GM10847 (cell line): Measurements from ENCODE around the gene TTC9B.

ENCODE experiments used
- POLR2A ChIP-seq: IDR thresholded peaks from 2 replicates; pipeline ENCODE4 v1.6.1; 2011; ENCODE audit not compliant: insufficient read length; ENCODE audit errors: extremely low read depth

TTC9B gene

DNA sequence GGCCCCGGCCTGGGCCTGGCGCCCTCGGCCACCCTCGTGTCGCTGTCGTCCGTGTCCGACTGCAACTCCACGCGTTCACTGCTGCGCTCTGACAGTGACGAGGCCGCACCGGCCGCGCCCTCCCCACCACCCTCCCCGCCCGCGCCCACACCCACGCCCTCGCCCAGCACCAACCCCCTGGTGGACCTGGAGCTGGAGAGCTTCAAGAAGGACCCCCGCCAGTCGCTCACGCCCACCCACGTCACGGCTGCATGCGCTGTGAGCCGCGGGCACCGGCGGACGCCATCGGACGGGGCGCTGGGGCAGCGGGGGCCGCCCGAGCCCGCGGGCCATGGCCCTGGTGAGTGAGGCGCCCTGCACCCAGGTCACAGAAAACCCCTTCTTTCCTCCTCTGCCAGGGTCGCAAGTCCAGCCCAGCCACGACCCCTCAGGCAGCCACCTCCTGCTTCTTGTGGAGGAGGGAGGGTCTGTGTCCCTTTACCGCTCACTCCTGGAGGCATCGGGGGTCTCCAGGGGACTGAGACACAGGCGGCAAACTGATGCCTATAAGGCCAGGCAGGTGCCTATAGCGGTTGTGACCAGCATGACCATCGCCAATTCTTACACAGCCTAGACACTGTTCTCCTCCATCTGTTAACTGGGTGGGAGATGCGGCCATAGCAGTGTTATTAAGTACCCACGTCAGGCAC is 4.2 kb downstream of the TTC9B start:
- TF ChIP-seq POLR2A: no peak

DNA sequence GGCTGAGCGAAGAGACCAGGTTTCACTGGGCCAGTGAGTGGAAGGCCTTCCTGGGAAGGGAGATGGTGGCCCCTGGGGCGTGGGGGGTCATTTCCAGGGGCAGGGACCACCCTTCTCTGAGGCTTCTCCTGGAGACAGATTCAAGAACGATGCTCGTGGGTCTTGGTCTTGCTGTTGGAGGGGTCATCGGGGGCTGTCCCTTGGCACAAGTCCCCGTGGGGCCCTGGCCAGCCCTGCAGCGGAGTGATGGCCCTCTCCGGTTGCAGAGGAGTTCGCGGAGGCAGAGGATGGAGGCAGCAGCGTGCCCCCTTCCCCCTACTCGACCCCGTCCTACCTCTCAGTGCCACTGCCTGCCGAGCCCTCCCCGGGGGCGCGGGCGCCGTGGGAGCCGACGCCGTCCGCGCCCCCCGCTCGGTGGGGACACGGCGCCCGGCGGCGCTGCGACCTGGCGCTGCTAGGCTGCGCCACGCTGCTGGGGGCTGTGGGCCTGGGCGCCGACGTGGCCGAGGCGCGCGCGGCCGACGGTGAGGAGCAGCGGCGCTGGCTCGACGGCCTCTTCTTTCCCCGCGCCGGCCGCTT is 4.8 kb downstream of the TTC9B start:
- no peak for TF ChIP-seq POLR2A

DNA sequence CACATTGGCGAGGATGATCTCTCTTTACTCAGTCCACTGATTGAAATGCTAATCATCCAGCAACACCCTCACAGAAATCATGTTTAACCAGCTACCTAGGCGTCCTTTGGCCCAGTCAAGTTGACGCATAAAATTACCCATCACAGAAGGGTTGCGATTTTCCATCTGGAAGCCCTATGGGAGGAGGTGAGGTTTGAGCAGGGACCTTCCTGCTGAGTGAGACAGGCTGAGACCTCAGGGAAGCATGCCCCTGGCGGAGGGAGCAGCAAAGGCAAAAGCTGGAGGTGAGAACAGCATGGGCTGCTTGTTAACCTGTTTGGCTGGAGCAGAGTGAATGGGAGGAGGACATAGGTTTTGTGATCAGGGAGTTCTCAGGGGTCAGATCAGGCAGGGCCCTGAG is 7.3 kb downstream of the TTC9B start:
- no peak for TF ChIP-seq POLR2A

DNA sequence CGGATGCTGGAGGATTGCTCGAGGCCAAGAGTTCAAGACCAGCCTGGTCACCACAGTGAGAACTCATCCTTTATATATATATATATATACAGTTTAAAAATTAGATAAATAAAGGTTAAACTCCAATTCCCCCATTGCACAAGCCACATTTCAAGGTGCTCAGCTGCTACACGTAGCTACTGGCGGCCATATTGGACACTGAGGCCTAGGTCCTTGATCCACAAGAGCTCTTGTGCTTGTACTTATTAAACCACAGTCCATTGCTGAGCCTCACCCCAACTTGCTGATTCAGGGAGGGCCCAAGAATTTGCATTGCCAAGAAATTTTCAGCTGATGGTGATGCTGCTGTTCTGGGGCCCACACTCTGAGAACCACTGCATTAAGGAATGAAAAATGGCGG is 9.6 kb downstream of the TTC9B start:
- no peak for TF ChIP-seq POLR2A

DNA sequence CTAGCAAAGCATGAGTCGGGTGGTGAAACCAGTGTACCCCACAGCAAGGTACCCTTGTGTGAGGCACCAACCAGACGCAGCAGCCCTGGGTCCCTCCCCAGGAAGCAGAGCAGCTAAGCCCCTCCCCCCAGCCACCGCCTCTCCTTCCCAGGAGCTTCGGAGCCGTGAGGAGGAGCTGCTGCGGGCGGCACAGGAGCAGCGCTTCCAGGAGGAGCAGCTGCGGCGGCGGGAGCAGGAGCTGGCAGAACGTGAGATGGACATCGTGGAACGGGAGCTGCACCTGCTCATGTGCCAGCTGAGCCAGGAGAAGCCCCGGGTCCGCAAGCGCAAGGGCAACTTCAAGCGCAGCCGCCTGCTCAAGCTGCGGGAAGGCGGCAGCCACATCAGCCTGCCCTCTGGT is 12.4 kb downstream of the TTC9B start:
- TF ChIP-seq POLR2A: no peak

DNA sequence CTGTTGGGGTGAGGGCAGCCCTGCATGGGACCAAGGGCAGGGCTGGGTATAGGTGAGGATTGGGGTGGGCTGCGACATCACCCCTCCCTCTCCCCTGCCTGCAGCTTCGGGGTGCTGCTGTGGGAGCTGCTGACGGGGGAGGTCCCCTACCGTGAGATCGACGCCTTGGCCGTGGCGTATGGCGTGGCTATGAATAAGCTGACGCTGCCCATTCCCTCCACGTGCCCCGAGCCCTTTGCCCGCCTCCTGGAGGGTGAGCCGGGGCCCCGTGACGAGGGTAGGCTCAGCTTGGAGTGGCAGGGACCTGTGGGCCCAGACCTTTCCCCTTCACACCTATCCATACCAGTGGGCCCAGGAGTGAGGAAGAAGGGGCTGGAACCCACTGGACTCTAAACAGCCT is 13.8 kb downstream of the TTC9B start:
- TF ChIP-seq POLR2A: no peak

DNA sequence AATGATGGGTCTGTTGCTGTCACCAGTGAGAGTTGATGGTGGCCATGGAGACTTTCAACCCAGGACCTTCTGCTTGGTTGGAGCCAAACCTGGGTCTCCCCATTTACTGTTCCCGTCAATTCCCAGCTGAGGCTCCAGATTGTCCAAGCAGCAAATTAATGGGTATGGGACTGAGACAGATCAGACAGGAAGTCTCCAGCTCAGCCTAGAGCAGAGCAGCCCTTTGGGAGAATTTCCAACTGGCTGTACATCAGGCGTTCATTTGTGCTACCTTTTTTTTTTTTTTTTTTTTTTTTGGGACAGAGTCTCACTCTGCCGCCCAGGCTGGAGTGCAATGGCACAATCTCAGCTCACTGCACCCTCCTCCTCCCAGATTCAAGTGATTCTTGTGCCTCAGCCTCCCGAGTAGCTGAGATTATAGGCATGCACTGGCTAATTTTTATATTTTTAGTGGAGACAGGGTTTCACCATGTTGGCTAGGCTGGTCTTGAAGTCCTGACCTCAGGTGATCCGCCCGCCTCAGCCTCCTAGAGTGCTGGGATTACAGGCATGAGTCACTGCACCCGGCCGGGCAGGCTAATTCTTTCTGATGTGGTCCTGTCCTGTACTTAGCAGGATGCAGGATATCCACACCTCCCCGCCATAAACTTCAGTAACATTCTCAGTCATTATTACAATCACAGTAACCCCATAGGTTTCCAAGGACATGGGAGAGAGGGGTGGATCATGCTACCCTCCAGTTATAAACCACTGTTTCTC is 17.7 kb downstream of the TTC9B start:
- TF ChIP-seq POLR2A: no peak

DNA sequence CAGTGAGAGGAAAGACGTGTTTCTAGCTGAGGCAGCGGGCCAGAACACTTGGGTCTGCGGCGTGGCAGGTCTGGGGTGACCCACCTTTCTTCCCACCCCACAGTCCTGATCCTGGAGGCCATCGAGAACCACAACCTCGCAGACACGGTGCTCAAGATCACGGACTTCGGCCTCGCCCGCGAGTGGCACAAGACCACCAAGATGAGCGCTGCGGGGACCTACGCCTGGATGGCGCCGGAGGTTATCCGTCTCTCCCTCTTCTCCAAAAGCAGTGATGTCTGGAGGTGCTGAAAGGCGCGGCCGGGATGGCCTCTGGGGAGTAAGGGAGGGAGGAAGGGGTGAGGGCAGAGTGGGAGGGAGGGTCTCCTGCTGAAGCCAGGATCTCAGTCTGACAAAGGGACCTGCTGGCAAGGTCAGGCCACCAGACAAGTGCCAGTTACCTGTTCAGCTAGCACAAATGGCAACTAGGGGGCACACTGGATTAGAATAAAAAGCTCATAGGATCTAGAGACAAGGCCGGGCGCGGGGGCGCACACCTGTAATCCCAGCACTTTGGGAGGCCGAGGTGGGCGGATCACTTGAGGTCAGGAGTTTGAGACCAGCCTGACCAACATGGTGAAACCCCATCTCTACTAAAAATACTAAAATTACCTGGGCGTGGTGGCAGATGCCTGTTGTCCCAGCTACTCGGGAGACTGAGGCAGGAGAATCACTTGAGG is 19.8 kb downstream of the TTC9B start:
- no peak for TF ChIP-seq POLR2A

DNA sequence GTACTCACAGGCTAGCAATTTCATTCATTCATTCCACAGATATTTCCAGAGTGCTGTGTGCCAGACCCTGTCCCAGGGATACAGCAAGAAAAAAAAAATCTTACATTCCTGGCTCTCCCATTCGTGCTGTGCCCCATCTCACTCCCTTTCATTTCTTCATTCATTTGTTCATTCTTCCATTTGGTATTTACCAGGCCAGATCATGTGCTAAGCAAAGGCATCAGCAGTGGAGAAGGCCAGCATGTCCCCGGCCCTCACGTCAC is 24.7 kb downstream of the TTC9B start:
- no peak for TF ChIP-seq POLR2A

DNA sequence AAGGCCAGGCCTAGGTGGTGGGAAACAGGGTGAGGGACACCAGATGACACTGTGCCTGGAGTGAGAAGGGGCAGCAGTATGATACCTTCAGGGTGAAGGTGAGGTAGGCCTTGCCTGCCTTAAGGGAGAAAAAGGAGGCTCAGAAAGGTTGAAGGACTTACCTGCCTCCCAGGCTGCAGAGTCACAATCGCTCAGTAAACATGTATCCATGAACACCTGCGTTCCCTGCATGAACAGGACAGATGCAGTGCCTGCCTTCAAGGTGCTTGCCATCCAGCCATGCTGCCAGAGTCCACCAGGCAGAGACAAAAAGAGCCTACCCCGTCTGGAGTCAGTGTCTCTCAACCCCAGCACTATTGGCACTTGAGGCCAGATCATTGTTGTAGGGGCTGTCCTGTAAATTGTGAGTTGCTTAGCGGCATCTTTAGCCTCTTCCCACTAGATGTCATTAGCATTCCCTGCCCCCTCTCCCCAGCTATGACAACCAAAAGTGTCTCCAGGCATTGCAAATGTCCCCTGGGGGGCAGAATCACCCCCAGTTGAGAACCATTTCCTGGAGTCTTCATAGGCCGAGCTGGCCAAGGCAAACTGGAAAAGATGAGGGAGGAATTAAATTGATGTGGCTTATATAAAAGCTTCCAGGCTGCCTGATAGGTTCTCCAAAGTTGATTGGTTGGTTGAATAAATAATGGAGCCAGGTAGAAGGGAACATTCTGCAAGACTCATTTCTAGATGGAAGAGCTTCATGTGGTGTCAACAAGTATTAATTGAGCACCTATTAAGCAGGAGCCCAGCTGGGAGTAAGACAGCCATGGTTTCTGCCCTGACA is 25.2 kb downstream of the TTC9B start:
- TF ChIP-seq POLR2A: no peak

DNA sequence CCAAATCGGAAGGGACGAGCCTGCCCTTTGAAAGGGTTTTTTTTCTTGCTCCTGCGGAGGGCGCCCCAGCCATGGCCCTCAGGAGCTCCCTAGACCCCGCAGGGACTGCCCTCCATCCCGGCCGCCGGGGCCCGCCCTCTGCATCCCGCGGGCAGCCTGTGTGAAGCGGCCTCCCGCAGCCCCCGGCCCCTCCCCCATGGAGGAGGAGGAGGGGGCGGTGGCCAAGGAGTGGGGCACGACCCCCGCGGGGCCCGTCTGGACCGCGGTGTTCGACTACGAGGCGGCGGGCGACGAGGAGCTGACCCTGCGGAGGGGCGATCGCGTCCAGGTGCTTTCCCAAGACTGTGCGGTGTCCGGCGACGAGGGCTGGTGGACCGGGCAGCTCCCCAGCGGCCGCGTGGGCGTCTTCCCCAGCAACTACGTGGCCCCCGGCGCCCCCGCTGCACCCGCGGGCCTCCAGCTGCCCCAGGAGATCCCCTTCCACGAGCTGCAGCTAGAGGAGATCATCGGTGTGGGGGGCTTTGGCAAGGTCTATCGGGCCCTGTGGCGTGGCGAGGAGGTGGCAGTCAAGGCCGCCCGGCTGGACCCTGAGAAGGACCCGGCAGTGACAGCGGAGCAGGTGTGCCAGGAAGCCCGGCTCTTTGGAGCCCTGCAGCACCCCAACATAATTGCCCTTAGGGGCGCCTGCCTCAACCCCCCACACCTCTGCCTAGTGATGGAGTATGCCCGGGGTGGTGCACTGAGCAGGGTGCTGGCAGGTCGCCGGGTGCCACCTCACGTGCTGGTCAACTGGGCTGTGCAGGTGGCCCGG is 26.1 kb downstream of the TTC9B start:
- no peak for TF ChIP-seq POLR2A

DNA sequence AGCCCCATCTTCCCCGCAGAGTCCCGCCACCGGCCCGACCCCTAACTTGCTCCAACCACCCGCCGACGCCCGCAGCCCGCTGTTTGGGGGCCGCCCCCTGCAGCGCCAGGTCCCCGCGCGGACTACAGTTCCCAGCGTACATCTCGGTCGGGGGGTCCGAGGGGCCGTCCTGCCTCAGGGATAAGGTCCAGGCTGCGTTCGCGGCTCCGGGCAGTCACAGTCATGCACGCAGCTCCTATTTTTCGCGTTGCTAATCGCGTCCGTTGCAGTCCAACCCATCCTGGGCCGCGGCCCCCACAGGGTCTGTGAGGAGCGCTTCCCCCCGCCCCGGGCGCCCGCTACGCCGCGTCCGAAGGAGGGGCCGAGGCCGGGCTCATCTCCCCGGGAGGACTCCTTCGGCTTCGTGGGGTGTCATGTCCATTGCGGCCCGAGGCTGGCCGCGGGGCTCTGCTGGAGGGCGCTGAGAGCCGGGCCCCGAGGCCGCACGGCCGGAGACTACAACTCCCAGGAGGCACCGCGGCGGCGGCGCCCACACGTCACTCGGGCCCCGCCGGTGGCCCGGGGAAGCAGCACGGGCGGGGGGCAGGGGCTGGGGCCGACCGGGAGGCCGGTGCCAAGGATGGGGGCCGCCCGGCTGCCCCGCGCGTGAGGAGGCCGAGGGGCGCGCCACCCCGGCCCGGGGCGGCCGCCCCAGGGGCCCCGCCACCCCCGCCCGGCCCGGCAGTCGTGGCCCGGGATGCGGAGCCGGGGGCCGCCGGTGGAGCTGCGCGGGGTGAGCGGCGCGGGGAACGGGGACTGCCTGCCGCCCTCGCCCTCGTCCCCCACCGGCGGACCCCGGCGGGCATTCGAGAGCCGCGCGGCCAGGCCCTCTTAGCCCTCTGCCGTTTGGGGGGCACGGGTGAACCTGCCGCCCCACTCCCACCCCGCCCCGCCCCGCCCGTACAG is 27.0 kb downstream of the TTC9B start, which contains the start of gene MAP3K10:
Gene MAP3K10 (plus strand): TSS at position 536 of the 945 bp plus-strand sequence. CDS start 606 bp downstream, outside the sequence.
- peak; percentile 2 for TF ChIP-seq POLR2A

DNA sequence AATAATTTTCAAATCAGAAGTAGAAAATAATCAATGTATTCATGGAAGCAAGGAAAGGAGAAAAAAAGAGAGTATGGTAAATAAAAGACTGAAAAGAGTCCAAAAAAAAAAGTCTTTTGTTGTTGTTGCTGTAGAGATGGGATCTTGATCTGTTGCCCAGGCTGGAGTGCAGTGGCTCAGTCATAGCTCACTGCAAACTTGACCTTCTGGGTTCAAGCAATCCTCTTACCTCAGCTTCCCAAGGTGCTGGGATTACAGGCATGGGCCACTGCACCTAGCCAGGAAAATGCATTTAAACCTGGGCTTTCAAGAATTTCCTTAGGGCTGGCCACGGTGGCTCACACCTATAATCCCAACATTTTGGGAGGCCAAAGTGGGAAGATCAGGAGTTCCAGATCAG is 33.9 kb downstream of the TTC9B start:
- no peak for TF ChIP-seq POLR2A
